ENCODE results near the gene PEPD.

PEPD gene

GRCh38 chr19:33546656-33547055 is 25.1 kb upstream of the PEPD start:
- DNase-seq (ENCODE audit: low spot score): no peak

- DNase-seq (ENCODE audit: low spot score): no peak
Measured at GRCh38 chr19:33545217-33545981, 23.8 kb upstream of the PEPD start.

- no peak for DNase-seq (ENCODE audit: low spot score)
Measured at GRCh38 chr19:33535226-33535625, 13.6 kb upstream of the PEPD start.

GRCh38 chr19:33532859-33533460 is 11.4 kb upstream of the PEPD start:
- DNase-seq (ENCODE audit: low spot score): no peak

DNA sequence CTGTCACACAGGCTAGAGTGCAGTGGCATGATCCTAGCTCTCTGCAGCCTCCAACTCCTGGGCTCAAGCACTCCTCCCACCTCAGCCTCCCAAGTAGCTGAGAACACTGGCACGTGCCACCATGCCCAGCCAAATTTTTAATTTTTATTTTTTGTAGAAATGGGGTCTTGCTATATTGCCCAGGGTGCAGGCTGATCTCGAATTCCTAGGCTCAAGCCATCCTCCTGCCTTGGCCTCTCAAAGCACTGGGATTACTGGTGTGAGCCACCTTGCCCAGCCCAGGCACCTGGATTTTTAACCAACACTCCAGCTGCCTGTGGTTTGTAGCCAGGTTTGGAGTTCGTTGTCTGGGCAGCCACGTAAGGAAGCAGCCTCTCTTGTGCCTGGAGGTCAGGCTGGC is 9.3 kb upstream of the PEPD start:
- no peak for DNase-seq (ENCODE audit: low spot score)

DNA sequence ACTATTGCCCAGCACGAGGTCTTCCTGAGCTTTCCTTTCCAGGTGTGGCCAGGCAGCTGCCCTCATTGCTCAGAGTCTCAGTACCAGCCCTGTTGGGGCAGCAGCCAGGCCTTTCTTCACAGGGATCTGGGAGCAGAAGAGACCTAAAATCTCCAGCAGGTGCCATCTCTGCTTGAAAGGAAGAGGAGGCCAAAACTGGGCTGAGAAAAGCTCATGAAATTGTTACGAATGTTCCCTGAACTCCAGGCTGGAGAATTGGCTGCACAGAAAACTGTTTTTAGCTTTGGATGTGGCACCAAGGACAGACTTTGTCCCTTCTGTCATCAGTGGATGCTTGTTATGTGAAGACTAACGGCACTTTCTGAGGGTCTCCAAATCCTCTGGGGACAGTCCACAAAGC is 8.7 kb upstream of the PEPD start:
- DNase-seq (ENCODE audit: low spot score): no peak

DNA sequence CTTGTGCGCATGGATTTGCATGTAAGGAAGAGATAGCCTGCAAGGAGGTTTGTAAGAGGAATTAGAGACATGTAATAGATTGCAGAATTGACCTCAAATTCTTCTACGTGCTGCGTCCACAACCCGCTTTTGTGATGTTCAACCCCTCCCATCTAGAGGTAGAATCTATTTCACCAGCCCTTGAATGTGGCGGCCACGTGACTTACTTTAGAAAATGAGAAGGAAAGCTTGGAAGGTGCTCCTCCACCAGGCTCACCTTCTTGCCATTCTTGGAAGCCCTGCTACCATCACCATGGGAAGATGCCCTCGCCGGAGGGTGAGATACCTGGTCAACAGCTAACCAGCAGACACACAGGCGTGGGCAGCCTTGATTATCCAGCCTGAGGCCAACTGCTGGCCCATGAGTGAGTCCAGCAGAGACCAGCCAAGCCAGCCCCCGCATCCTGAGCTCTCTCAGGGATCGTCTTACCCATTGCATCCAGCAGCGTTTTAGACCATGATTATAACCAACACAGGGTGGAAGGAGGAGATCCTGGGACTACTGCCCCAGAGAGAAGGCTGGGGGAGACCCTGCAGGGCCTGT is 7.6 kb upstream of the PEPD start:
- no peak for DNase-seq (ENCODE audit: low spot score)

- no peak for DNase-seq (ENCODE audit: low spot score)
Measured at GRCh38 chr19:33528404-33528803, 6.8 kb upstream of the PEPD start.

DNA sequence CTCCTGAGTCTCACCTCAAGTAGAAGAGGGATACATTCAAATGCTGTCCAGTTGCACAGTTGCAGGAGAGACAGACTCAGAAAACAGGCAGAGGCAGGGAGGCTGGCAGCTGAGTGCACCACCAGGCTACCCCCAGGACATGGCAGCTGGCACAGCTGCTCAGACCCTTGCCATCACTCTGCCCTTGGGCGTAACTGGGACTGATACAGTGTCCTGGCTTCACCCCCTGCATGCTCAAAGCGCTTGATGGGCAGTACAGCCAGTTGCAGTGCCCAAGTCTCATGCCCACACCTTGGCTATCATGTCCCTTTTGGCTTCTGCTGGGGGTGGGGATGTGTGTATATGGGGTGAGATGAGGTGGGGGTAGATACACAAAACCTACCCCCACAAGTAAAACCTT is 5.5 kb upstream of the PEPD start:
- no peak for DNase-seq (ENCODE audit: low spot score)

DNA sequence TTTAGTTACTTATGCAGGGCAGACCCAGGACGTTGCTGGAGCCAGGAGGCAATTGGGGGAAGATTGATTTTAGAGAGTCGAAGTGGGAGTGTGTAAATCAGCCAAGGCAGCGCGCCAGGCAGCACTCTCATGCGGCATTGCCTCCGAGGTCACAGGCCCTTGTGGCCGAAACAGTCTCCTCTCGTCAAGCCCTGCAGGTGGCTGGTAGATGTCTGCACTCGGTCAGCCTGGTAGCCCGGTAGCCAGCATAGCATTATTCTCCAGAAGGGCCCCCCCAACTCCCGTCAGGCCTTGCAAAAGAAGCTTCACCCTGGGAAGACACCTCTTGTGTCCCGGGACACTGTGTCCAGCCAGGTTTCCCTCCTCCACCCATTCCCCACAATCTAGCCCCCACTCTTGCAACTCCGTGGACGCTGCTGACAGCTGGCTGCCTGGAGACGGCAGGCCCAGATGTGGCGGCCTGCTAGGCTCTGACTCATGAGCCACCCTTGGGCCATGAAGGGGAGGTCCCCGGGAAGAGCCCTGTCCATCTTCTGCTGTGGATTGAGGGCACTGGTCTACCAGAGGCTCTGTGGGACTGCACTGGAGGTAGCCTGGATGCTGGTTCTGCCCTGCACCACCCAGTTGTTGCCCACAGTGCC is 2.6 kb upstream of the PEPD start:
- no peak for DNase-seq (ENCODE audit: low spot score)

- no peak for DNase-seq (ENCODE audit: low spot score)
Measured at GRCh38 chr19:33523167-33523566, 1.6 kb upstream of the PEPD start.

DNA sequence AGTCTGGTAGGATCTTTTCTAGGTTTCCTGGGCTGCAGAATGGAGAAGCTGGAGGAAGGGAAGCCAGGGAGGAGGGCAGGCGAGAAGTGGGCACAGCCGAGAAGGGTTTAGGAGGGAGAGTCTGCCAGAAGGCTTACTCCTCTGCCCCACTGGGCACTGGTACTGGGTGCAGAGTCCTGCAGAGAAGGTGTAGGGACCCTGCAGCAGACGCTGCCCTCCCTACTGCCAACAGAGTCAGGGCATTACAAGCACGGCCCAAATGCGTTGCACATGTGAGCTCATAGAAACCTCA is 726 bp upstream of the PEPD start:
- no peak for DNase-seq (ENCODE audit: low spot score)

DNA sequence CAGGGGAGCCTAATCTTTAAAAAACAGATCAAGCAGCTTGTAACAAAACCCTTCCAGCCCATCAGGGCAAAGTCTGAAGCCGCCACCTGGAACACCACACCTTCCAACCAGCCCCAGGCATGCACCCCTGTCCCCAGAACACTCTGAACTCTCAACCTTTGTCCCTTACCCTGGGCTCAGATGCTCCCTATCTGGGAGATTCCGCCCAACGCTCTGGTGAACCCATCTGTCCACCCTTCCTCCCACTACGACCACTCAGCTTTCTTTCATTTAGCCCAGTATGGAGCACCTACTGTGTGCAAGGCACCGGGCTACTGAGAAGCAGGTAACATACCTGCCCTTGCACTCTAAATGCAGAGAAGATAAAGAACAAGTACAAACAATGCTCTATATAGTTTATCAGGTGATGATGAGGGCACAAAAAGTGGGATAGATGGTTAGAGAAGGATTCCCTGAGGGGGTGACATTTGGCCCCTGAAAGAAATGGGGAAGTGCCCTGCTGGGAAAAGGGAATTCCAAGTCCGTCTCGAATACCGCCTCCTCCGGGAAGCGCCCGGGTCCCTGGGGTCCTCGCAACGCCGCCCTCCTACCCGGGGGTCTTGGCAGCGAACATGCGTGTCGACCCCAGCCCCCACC is 629 bp downstream of the PEPD start:
- DNase-seq (ENCODE audit: low spot score): no peak

GRCh38 chr19:33520048-33520643 is 1.4 kb downstream of the PEPD start:
- no peak for DNase-seq (ENCODE audit: low spot score)

GRCh38 chr19:33519416-33519815 is 2.2 kb downstream of the PEPD start:
- no peak for DNase-seq (ENCODE audit: low spot score)

DNA sequence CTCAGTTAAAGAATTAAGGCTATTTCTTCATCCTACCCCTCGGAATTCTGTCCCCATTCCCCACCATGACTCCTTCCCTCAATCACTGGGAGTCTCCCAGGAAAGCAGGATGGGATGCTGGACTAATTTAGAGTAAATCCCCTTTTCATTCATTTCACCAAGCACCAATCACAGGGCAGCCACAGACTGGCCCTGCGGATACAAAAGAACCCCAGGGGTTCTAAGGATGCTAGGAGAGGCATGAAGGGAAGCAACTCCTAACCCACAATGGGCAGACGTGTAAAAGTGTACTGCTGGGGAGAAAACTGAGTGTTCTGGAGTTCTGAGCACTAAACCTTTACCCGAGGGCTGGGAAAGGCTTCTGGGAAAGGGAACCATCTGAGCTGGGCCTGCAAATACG is 3.0 kb downstream of the PEPD start:
- DNase-seq (ENCODE audit: low spot score): no peak

- DNase-seq (ENCODE audit: low spot score): no peak
Measured at GRCh38 chr19:33517922-33518321, 3.7 kb downstream of the PEPD start.

DNA sequence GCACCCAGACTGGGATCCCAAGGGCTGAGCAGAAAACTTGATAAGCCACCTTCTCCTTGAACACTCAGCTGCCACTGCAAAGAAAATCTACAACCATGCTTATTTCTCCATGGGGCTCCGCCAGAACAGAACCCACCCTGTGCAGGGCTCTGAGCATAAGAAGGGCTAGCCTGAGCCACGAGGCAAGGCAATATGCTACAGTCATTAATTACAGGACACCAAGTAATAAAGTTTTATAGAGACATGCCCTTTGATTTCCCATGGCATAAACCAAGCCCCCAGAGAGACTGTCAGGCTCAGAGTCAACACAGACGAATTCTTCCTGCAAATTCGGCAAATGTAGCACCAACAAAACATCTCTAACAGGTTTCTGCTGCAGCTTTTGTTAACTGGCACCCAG is 5.7 kb downstream of the PEPD start:
- DNase-seq (ENCODE audit: low spot score): no peak

DNA sequence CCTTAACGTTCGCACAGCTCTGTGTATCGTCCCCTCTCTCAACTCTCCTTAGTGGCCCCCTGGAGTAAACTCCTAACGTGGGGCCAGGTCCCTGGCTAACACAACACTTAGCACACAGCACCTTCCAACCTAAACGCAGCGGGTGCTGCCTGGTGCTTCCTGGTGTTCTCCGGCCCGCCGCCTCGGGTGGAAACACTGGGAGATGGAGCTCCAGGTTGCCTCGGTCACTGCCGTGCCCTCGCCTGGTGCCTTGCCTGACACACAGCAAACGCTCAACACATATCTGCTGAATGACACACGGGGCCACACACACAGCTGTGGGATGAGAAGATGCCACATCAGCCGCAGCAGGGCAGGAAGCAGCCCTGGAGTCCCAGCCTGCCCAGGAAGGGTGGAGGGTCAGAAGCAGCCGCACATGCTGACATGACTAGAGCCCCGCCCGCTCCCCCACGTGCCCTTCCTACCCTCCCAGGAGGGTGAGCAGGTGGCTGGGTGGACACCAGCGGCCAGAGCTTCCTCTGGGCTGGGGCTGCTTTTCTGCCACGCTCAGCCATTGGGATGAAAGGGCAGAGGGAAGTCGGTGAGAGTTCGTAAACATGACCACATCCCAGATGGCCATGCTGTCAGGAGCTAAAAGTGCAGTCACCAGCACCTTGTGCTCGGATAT is 6.6 kb downstream of the PEPD start:
- DNase-seq (ENCODE audit: low spot score): no peak

- no peak for DNase-seq (ENCODE audit: low spot score)
Measured at GRCh38 chr19:33513424-33513823, 8.2 kb downstream of the PEPD start.

DNA sequence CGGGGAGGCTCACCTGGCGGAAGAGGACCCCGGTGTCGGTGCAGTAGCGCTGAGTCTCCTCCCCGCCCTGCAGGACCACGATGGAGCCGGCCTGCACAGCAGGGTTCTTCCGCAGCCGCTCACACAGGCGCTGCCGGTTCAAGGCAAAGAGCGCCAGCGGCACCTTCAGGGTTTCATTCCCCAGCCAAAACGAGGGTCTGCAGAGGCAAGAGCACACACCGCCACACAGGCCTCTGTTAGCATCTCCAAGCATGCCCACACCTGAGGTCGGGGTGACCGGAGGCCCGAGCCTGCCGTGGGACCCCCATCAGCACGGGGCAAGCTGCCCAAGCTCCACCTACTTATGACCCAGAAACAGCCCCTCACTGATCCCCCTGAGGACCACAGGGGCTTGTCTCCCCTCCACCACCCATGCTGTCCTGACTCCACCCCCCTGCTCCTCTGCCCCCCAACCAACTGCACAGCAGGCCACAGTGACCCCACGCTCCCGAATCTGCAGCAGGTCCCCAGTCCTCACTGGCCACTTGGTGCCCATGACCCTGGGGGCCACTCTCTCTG is 8.9 kb downstream of the PEPD start:
- no peak for DNase-seq (ENCODE audit: low spot score)

DNA sequence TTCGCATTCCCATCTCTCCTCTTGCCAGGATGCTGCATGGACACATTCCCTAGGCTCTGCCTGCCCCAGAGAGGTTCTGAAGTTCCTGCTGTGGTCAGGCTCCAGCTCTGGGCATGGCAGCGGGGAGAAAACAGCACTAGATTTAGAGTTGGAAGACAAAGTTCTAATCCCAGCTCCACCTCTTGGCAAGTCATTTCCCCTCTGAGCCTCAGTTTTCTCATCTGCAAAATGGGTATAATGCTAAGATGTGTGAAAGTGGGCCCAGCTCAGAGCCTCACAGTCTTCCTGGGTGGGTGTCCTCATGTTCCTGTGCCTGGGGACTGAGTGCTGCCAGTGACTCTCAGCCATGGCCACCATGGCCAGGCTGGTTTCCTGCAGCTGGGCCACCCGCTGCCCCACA is 9.6 kb downstream of the PEPD start:
- no peak for DNase-seq (ENCODE audit: low spot score)

Measured in RKO (cell line).